Islet of Langerhans (tissue), 1 donor: ENCODE results near the gene KRT78.
"Not testable (repeated sequence)": the region's sequence is repeated elsewhere in the genome, so short reads cannot be mapped to it uniquely, and the experiment has no call there.

Experiments used
- FAIRE-seq: peaks from one replicate; lab custom pipeline; 2011; peaks lifted over from hg19 to GRCh38; lab: Jason Lieb, UNC

Gene KRT78

DNA sequence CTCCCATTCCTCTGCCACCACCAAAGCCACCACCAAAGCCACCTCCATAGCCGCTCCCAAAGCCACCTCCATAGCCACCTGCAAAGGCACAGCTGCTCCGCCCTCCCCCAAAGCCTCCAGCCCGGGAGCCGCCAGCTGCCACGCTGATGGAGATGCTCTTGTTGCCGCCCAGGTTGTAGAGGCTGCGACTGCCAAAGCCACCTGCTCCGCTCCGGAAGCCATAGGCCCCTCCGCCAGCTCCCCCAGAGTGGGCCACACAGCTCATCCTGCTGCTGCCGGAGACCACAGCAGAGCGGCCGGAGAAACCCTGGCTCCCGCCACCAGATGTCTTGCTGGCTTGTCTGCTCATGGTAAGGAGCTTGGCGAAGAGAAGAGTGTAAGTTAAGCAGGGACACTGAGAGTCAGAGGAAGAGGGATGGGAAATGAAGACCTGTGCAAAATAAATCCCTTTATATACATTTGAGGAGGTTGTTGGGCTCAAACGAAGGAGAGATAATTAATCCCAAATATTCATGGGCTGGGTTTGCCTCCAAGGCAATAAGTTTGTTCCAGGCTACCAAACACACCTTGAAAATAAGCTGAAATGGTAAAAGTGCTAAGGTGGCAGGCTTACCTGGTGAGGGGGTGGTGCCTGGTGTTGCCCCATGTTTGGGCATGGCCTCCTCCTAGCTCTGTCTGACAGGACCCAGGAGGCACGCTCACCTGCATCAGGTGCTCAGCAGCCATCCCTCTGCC, 52.9 kb downstream of the KRT78 start, which contains the start of gene KRT3:
Gene KRT3 (minus strand): TSS at position 424 of the 735 bp plus-strand sequence. CDS start 75 bp downstream, at position 349.
- no peak for FAIRE-seq

DNA sequence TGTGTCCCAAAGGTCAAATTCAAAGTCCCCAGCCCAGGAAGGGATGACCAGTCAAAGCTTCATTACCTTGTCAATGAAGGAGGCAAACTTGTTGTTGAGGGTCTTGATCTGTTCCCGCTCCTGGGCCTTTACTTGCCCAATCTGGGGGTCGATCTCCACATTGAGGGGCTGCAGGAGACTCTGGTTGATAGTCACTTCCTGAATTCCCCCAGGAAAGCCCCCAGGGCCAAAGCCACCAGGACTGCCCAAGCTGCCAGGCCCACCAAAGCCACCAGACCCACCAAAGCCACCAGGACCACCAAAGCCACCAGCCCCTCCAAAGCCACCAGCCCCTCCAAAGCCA, 53.5 kb downstream of the KRT78 start:
- FAIRE-seq: not testable (repeated sequence)

DNA sequence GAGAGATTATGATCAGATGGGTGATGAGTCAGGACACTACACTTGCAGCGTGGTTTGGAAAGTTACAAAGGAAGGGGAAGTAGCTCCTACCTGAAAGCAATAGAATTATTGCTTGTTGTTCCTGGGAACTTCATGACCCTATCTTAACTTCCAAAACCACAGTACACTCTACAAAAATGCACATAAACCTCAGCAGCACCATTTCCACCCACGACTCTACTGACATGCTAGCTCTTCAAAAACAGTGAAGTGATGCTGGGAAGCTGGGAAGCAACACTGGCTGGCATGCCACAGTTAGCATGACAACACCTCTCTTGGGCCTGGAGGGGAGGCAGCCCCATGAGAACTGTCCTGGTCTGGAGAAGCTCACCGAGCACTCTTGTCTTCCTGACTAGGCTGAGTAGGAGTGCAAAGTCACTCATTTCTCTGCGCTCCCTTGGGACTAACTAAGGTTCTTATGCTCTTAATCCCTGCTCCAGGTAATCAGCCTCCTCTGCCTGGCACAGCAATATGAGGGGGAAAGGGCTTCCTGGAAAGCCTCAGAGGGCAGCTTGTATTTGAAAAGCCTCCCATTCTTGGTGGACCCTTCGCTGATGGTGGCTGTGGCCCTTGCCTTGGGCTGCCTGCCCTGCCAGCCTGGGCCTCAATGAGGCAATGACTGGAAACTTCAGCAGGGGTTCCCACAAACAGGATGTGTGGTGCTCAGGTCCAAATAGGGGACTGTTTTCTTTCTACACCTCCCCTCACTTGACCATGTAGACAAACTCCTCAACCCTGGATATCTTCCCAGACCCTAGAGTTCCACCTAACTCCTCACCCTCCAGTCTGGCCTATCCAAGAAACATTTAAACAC, 54.1 kb downstream of the KRT78 start:
- FAIRE-seq: no peak

DNA sequence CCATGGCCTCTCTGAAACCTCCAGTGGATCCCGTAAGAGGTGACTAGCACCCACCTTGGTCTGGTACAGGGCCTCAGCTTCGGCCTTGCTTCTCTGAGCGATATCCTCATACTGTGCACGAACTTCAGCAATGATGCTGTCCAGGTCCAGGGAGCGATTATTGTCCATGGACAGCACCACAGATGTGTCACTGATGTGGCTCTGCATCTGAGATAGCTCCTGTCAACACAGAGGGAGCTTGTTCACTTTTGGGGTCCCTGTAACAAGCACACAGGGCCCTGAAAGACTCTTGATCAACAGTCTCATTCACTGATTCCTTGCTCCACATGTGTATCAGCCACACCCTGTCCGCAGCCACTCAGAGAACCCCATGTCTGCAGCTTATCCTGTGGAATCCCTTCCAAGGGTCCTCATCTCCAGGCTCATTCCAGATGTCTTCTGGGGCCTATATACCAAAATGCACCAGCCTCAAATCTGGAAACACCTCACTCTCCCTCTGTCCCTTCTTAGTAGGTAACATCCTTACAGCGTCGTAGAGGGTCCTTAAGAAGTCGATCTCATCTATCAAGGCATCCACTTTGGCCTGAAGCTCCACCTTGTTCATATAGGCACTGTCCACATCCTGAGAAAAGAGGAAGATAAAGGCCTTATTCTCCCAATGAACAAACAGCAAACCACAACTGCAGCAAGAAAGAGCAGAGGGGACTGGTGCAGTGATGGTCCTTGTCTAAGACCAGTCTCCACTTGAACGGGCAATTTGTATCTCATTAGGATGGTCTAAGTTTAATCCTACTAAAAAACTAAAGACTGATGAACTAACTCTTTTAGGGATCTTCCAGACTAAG, 56.4 kb downstream of the KRT78 start:
- FAIRE-seq: no peak

DNA sequence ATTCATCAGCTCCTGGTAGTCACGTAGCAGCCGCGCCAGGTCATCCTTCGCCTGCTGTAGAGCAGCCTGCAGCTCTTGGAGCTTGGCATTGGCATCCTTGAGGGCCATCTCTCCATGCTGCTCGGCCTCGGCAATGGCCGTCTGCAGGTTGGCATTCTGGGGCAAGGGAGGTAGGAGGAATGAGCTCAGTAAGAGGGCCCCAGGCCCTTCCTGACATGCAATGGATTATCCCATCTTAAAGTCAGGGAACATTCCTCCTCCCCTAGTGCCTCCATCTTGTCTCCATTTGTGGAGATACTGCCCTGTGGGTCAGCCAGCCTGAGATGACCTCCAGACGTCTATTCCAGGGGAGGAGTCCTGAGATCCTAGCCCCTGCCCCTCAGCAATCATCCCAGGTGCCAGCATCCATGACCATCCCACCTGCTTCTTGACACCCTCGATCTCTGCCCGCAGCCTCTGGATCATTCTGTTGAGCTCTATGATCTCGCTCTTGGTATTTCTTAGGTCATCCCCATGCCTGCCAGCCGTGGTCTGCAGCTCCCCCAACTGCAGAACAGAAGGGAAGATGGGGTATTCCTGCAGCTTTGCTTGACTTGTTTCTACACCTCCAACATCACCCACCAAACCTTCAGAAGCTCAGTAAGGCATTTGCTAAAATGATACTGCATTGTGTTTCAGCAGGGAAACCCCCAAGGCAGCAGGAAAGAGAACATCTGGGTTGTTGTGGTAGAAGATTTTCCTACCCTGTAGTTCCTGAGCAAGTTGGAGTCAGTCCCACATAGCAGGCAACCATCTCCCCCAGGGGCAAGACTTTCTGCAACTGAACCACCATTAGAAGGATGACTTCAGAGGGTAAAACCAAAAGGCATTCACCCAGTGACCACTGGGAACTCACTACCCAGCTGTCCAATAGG, 57.3 kb downstream of the KRT78 start:
- no peak for FAIRE-seq

DNA sequence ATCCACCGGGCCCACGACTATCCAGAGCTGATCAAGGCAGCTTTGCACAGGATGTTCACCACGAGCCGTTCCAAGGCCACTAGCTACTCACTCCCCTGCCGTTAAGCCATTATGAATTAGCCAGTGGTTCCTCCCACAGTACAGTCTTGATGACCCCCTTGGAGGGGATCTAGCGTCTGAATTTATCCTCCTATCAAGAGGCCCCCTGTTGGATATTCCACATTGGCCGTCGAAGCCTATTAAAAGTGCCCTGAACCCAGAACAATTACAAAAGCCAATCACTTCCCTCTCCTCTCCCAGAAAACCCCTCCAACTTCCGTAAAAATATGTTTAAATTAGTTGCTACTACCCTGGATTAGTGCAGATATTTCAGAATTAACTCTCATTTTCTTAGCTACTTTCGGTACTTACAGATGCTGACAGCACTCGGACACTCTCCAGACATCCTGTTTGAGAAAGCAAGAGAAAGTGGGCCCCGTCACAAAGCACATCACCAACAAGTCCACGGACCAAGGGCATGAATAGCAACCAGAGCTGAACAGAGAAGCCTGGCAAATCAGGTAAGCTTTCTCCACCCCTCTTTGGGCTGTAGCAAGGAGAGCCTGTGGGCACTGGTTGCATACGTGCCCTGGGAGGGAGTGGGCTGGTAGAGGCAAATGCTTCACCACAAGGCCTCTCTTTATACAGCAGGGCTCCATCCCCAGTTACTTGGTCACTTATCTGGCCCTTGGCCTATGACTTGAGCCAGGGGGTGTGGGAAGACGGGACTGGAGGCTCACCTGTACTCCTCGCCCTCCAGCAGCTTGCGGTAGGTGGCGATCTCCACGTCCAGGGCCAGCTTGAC, 58.1 kb downstream of the KRT78 start:
- FAIRE-seq: no peak

DNA sequence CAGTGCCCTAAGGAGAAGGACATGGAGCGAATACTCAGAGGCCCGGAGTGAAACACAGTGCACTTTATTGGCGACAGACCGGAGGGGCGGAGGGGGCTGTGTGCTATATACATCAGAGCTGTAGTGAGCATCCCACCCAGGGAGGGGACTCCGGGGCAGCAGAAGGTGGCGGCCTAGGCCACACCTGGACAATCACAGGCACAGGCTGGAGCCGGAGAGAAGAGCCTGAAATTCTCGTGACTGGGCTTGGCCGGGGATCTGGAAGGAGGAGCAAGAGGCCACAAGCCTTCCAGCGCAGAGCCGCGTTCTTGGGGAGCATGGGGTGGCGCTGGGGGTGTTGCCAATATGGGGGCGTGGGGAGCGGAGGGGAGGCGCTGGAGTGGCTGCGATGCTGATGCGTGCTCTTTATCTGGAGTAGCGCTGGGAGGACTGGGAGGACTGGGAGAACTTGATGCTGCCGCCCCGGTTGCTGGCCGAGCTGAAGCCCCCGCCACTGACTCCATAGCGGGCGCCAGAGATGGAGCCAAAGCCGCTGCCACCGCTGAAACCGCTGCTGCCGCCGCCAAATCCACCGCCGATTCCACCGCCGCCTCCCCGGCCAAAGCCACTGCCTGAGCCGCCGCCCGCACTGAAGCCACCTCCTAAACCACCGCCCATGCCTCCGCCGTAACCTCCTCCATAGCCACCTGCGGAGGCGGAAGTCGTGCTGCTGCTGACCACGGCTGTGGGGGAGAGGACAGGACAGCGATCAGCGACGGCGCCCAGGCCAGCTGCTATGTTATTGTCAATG, 59.0 kb downstream of the KRT78 start:
- FAIRE-seq: no peak

DNA sequence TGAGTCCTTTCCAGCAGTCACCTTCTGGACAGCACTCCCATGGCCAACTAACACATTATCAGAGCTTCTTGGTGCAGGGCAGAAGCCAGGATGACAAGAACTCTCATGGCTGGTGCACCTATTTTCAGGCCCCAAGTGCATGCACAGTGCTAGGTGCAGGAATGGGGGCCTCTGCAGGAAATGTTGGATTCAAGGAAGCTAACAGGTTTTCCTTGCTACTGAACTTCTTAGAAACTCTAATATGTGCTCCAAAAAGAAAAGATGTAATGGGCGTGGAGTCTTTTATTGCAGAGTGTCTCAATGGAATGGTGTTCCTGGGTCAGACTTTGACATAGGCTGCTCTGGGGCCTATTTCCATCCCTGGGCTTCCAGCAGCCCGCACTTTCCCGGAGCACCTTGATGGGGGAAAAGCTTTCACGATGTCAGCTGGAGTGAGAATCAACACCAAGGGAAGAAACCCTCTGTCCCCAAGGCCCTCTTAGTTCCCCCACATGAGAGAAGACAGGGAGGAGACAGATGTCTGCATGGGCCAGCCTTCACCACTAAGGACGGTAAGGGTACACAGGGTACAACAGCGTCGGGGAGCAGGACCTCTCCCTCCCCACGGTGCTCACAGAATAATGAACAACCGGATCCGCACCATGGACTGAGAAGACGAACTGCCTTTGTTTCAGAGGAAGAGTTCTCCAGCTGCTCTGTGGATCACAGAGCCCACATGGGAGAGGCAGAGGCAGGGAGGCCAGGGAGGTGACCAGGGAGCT, 59.7 kb downstream of the KRT78 start:
- no peak for FAIRE-seq

DNA sequence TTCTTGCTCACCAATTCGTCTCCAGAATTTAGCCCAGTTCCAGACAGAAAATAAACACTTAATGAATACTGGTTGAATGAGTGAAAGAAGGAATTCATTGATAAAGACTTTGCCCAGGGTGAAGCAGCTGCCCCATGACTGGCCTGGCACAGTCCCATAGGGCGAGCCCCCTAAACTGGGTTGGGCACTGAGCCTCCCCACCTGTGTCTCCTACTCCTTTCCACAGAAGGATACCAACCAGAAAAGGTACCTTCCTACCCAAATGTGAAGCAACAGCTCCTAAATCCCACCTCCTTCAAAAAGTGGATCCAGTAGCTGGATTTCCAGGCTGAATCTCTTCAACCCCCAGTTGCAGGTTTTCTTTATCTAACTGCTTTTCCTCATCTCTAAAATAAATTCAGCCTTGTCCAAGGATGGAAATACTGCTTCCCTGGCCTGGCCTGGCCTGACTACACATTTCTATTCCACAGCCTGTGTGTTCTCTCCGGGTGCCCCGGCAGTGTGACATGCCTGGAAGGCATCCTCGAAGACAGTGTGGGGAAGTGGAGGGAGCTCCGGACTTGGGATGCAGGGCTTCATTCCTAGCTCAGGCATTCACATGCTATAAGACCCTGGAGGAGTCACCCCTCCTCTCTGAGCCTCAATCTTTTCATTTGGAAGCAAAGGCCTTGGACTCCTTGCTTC, 60.5 kb downstream of the KRT78 start:
- FAIRE-seq: no peak
